Epithelial cell of proximal tubule (primary cell): ENCODE data around the gene SCARB1. TPM values are rescaled to one million over a fixed set of nuclear protein-coding genes. Genes with fewer than 3 reads are reported as not detected.
A peak's percentile ranks its signal among the peaks of the same experiment; 100 is the strongest.

ENCODE experiments used
- DNase-seq: peaks from one replicate; pipeline ENCODE4 v3.0.0-alpha.2; 2011; ENCODE audit warnings: low read depth
- H3K4me3 ChIP-seq: 2 replicates; pipeline ENCODE4 v1.5.1; 2011; ENCODE audit warnings: low read depth, mild to moderate bottlenecking, low read length
- total RNA-seq: library from RNA; depleted of rRNA; stranded (reverse); fragments of >200 nt; gene quantifications from 2 replicates; pipeline ENCODE4 v1.2.3, GENCODE V29; 2015
- TF ChIP-seq, protein P1 (sequence below): conservative IDR thresholded peaks from 2 replicates; pipeline ENCODE4 v1.5.1; 2012; ENCODE audit warnings: low read depth, mild to moderate bottlenecking, low read length

Gene SCARB1
- total RNA-seq, 1 donor from 2014 or later, result 21.9 TPM

DNA sequence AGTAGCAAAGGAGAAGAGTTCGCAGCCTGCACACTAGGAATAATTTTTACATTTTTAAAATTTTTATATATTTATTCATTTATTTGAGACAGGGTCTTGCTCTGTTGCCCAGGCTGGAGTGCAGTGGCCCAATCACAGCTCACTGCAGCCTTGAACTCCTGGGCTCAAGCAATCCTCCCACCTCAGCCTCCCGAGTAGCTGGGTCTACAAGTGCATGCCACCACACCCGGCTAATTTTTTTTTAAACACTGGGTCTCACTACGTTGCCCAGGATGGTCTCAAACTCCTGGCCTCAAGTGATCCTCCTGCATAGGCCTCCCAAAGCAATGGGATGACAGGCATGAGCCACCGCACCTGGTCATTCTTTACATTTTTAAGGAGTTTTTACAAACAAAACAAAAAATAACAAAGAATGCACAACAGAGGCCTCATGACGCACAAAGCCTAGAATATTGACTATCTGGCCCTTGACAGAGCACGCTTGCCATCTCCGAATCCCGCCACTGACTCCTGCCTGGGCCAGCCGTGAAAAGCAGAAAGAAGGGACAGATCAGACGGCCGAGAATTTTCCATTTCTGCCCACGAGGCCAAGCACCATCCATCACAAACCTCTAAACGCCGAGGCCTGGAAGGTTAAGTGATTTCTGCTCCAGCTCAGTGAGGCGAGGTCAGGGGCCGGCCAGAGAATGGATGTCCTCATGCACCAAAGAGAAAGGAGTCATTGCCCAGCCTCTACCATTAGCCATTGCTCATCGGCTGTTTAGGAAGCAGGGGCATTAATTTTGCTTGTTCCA lies 120.0 kb downstream of the SCARB1 start:
- no peak for DNase-seq
- TF ChIP-seq, protein P1, sequence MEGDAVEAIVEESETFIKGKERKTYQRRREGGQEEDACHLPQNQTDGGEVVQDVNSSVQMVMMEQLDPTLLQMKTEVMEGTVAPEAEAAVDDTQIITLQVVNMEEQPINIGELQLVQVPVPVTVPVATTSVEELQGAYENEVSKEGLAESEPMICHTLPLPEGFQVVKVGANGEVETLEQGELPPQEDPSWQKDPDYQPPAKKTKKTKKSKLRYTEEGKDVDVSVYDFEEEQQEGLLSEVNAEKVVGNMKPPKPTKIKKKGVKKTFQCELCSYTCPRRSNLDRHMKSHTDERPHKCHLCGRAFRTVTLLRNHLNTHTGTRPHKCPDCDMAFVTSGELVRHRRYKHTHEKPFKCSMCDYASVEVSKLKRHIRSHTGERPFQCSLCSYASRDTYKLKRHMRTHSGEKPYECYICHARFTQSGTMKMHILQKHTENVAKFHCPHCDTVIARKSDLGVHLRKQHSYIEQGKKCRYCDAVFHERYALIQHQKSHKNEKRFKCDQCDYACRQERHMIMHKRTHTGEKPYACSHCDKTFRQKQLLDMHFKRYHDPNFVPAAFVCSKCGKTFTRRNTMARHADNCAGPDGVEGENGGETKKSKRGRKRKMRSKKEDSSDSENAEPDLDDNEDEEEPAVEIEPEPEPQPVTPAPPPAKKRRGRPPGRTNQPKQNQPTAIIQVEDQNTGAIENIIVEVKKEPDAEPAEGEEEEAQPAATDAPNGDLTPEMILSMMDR, result no peak

DNA sequence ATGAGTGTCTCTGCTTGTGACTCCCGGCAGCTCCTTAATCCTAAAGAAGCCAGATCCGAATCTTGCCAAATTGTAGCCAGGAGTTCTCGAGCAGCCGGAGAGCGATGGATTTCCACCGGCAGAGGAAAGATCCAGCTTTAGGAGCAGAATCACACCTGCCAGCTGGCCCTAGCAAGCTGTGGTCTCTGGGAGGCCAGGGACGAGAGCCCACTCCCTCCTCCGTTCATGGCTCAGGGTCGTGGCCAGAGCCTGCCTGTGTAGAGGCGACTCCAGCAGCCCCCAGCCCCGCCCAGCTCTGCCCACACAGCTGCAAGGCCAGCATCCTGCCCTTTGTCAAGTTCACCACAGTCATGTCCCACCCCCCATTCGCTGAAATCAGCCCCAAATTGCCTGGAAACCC lies 121.0 kb downstream of the SCARB1 start:
- H3K4me3 ChIP-seq, result no peak overlapping the region
- no peak for DNase-seq
- TF ChIP-seq, protein P1, result no peak

More for the DNA sequence above, 120.0 kb downstream of the SCARB1 start:
- H3K4me3 ChIP-seq, result no peak overlapping the region

DNA sequence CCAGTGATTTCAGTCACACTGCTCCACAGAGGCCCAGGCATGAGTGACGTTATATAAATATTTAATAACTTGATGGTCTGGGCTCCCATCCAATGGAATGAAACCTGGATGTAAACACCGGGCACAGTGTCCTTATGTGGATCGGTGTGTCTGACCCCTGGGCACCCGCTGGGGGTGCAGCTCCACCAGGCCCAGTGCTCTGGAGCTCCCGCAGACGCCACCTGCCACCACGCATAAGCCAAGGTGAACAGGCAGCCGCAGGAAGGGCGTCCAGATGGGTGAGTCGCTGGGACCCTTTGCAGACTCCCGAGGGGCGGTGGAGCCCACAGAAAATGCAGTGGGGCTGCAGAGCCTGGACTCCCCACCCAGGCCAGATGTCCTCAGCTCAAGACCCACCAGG lies 121.6 kb downstream of the SCARB1 start:
- no peak overlapping the region for H3K4me3 ChIP-seq
- TF ChIP-seq, protein P1, result no peak
- DNase-seq, result no peak

DNA sequence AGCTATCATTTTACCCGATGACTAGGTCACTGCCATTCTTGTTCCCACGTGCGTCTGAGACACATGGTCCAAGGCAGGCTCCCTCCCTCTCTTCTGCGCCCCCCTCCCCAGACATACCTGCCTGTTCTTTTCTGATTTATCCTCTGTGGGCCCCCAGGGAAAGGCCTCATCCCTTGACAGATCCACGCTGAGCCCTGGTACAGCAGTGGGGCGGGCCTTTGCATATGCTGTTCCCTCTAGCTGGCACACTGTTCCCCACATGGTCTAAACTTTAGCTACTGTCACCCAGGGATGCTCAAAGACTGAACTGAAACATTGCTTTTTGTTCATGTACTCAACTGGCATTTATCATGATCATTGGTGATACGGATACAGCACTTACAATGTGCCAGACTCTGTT lies 122.5 kb downstream of the SCARB1 start:
- DNase-seq, result no peak
- no peak overlapping the region for H3K4me3 ChIP-seq
- TF ChIP-seq, protein P1, result no peak

DNA sequence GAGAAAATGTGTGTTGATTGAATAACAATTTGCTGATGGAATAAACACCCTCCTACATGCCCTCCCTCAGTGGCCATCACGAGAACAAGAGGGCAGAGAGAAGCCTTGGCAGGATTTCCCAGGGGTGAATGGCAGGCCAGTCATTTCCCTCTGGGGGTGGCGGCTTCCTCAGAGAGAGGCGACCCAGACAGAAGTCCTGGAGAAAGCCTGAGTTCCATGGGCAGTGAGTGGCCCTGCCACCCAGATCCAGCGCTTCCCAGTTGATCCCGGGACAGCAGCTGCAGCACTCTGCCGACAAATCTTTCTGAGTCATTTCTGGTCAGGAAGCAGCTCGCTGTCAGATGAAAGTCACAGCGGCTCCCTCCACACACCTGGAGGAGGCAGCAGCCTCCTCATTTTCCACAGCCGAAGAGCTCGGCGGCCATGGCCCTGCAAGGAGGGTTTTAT lies 123.0 kb downstream of the SCARB1 start:
- no peak for DNase-seq

DNA sequence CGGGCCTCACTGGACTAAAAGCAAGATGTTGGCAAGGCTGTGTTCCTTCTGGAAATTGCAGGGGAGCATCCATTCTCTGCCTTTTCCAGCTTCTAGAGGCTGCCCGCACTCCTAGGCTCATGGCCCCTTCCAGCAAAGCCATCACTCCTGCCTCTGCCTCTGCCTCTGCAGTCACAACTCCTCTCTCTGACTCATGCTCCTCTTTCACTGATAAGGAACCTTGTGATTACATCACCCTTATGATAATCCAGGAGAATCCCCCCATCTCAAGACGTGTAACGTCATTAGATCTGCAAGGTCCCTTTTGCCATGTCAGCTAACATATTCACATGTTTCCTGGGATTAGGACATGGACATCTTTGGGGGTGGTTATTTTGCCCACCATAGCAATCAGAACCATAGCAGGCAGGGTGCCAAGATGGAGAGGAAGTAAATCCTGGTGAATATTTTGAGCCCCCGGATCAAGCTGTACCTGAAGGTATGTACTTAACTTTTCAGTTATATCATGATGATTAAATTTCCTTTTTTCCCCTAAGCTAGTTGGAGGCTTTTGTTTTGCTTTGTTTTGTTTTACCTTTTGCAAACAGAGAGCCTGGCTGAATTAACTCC lies 123.6 kb downstream of the SCARB1 start:
- TF ChIP-seq, protein P1, result no peak
- no peak overlapping the region for H3K4me3 ChIP-seq
- DNase-seq, result no peak

More for the DNA sequence above, 123.0 kb downstream of the SCARB1 start:
- TF ChIP-seq, protein P1, result peak; percentile 30
- no peak overlapping the region for H3K4me3 ChIP-seq
